IPS-18a (cell line): ENCODE data around the gene KCTD3.

Experiments used
- H3K27ac ChIP-seq: one replicate; pipeline ENCODE4 v1.5.1; 2013; ENCODE audit warnings: low read length
- H3K27me3 ChIP-seq: one replicate; pipeline ENCODE4 v1.6.1; 2013; ENCODE audit warnings: mild to moderate bottlenecking, low read length; ENCODE audit not compliant: control insufficient read depth, insufficient read depth
- H3K36me3 ChIP-seq: one replicate; pipeline ENCODE4 v1.6.1; 2013; ENCODE audit warnings: low read depth, low read length; ENCODE audit not compliant: control insufficient read depth
- H3K4me1 ChIP-seq: one replicate; pipeline ENCODE4 v1.6.1; 2013; ENCODE audit warnings: low read depth, low read length; ENCODE audit not compliant: control insufficient read depth
- H3K4me3 ChIP-seq: one replicate; pipeline ENCODE4 v1.5.1; 2013; ENCODE audit warnings: low read length
- H3K9ac ChIP-seq: one replicate; pipeline ENCODE4 v1.6.1; 2013; ENCODE audit warnings: mild to moderate bottlenecking, low read length, moderate library complexity
- H3K9me3 ChIP-seq: one replicate; pipeline ENCODE4 v1.6.1; 2013; ENCODE audit warnings: low read depth, low read length; ENCODE audit not compliant: control insufficient read depth

The KCTD3 gene

GRCh38 chr1:215667761-215668160 lies 100.7 kb downstream of the KCTD3 start:
- Histone ChIP-seq H3K4me3 (no peak overlapping the region), H3K36me3 (no peaks in the 10 kb centered on the region), H3K4me1 (peaks cover 9% of the 10 kb centered on the region), H3K27ac (no peak overlapping the region), H3K9me3 (no peaks in the 10 kb centered on the region), H3K27me3 (no peaks in the 10 kb centered on the region), H3K9ac (no peak overlapping the region)

GRCh38 chr1:215669806-215670491 lies 102.8 kb downstream of the KCTD3 start:
- Histone ChIP-seq H3K4me1 (peaks cover 9% of the 10 kb centered on the region), H3K27ac (no peak overlapping the region), H3K4me3 (no peak overlapping the region), H3K9me3 (no peaks in the 10 kb centered on the region), H3K36me3 (no peaks in the 10 kb centered on the region), H3K9ac (no peak overlapping the region), H3K27me3 (no peaks in the 10 kb centered on the region)
